Stimulated activated CD8-positive, alpha-beta memory T cell treated with anti-CD3 and anti-CD28 coated beads, Interleukin-2, amount 100 ng/mL, for 48 hours (primary cell): ENCODE measurements around the gene HNRNPM.

Experiments used
- DNase-seq, 2 donors: peaks; one replicate each; pipeline ENCODE4 v3.0.0-alpha.2; 2020; ENCODE audit warnings: low read depth in 2 of 2

HNRNPM gene

DNA sequence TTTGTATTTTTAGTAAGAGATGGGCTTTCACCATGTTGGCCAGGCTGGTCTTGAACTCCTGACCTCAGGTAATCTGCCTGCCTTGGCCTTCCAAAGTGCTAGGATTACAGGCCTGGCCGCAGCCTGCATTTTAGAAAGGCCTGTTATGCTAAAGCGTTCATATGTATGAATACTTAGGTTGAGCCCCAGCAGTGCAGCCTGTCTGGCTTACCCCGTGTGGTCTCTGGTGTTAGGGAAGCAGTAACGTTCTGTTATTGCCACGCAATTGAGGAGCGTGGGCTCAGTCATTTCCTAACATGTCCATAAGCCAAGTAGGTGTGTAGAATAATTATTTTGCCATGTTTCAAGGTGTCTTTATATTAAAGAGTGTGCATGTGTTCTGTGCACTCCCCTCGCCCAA, 14.3 kb downstream of the HNRNPM start:
- DNase-seq, result no peak

DNA sequence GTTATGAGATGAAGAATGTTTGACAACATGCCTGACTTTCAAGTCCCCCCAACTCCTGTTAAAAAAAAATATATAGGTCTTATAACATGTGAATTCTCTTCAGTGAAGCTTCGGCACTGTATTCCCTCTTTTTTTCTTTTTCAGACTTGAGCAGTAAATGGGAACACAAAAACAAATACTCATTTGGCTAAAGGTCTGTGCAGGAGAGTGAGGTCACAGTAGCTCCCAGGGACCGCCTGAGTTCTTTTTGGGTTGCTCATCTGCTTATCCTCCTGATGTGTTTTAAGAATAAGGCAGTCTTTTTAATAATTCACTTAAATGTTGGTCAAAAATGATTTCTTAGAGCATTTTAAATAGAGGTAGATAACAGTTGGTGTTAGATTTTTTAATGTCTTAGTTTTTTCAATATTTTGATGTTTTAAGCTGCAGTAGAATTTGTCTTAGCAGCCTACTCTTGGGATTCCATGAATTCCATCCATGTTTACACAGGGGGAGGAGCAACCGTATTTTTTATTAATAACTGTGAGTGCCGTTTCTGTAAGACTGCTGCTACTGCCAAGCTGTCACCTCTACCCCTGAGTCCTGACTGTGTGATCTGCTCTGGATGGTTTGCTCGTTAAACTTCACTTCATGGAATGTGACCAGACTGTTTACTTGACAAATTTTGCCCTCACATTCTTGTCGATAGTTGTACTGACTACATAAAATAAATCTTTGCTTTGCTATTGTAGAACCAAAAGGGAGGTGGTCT, 14.9 kb downstream of the HNRNPM start:
- no peak for DNase-seq

DNA sequence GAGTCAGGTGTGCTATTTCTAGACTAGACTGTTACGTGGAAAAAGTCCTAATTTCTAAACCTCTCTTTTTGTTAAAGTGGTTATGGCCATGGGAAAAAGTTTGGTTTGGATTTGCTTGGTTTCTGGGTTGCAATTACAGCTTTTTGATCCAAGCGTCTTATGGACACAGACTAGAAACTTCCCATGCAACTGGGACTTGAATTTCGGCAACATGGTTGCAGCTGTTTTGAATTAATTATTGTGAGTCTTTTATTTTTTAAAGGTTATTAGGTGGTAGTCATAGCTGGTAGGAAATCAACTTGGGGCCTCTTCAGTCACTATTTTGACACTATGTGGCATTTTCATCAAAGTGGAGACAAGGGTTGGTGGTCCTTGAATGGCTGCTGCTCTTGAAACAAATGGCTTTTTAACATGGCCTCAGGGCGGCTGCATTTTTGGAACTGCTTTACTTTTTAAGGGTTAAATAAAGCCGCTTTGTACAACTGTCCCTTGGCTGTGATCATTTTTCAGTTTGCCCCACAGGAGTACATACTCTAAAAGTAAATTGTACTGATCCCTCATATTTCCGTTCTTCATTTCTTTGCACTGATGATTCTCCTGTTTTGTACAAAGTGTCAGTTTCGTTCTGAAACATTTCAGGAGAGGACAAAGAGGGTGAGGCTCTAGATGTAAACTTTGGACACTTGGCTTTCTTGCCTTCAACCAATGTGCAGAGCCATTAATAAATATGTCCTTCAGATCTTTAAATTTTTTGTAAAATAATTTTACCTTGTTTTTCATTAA, 15.9 kb downstream of the HNRNPM start:
- no peak for DNase-seq

DNA sequence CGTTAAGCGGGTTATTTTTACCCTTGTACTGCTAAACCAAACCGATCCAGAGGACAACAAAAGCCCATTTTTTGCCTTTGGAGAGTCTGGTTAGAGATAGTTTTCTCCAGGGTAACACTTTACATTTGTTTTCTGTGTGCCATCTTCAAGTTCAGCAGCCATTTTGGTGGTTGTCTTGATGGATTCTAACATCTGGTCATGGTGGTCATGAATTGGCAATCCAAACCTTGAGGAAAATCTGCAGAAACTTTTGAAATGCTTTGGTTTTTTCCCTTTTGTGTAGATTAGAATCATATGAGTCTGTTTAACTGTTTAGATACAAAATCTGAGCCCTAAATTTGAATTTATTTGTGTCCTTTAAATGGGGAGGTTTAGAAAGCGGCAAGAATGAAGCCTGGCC, 16.6 kb downstream of the HNRNPM start:
- no peak for DNase-seq

DNA sequence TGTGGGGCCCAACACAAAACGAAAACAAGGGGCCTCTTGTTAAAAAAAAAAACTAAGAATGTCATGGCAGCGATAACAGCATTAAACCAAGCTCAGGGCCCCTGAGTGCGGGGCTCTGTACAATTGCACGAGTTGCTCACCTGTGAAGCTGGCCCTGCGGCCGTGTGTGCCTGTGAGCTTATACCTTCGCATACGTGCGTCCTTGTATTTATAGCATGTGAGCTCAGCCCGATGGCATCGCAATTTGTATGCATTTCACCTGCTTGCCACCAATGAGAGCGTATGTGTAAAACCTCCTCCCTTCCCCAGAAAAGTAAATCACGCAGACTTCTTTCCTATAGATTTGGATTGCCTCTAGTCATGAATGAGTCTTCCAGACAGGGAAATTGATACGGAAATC, 17.1 kb downstream of the HNRNPM start:
- DNase-seq, result no peak

DNA sequence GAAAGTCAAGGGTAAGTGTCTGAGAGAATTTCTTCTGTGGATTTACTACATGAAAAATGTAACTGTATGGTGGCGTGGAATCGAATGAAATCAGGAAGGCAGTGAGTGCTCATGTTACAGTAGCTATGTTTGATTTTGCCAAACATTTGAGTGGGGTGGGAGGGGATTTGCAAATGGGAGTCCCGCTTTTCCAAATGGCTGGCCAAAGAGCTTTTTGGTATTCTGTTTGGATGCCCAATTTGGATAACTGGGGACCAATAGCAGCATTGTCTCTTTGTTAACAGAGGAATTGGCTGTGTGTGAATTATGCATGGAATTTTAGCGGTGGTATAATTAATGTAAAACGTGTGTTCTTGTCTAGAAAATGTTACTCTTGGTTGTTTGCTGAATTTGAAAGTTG, 17.8 kb downstream of the HNRNPM start:
- no peak for DNase-seq

DNA sequence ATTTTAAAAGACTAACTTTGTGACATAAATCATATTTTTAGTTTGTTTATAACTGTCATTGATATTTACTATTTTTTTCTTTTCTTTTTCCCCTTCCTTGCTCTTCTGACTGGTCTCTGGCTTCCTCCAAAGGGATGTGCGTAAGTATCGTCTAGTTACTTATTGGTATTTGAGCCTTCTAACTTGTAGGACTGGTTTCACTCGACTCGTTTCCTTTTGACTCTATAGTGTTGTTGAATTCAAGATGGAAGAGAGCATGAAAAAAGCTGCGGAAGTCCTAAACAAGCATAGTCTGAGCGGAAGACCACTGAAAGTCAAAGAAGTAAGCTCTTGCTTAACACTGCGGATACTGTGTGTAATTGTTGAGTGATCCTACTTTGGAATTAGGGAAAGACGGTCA, 18.6 kb downstream of the HNRNPM start:
- DNase-seq, result no peak

DNA sequence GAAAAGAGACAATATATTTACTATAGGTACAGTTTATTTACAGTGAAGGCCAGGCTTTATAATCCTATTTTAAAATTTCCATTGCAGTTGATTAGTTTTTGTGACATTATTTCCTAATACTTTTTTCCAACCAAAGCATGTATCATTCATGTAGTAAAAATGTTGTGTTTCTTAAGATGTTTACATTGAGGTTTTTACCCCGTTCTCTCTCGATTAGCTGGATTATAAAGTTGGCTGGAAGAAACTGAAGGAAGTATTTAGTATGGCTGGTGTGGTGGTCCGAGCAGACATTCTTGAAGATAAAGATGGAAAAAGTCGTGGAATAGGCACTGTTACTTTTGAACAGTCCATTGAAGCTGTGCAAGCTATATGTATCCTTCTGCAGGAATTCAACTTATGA, 21.2 kb downstream of the HNRNPM start:
- DNase-seq, result no peak

DNA sequence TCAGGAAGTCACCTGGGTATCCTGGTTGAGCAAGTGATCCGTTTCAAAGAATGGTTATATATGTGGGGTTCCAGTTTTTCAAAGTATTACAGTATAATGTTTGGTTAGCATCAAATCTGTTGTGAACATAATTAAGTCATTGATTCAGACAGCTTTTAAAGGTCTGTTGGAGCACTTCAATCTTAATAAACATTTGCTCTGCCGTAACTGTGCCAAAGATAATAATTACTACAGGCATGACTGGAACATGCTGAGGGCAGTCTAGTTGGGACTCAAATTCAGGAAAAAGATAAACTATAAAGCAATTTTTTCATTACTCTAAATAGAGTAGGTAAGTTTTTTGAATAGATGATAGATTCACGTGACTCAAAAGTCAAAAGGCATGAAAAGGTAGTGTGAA, 23.3 kb downstream of the HNRNPM start:
- DNase-seq, result no peak

DNA sequence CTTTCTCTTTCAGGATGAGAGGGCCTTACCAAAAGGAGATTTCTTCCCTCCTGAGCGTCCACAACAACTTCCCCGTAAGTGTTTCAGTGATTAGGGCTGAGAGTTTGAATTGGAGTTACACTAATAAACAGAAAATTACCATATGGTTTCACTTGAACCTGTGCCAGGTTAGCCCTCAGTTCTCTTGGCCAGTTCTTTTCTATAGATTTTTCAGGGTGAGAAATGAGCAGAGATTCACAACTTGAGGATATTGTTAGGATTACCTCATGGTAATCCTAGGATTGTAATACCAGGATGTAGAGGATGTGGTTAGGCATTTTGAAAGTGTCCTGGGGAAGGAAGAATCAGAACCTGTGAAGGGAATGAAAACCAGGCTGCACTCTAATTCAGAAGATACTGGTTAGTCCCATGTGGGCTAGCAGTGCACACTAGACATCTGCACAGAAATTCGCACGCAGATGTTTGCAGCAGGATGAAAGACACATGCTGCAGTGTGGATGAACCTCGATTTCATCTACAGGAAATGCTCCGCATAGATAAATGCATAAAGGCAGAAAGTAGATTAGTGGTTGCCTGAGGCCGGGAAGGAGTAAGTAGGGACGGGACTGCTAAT, 24.1 kb downstream of the HNRNPM start:
- DNase-seq, result no peak

DNA sequence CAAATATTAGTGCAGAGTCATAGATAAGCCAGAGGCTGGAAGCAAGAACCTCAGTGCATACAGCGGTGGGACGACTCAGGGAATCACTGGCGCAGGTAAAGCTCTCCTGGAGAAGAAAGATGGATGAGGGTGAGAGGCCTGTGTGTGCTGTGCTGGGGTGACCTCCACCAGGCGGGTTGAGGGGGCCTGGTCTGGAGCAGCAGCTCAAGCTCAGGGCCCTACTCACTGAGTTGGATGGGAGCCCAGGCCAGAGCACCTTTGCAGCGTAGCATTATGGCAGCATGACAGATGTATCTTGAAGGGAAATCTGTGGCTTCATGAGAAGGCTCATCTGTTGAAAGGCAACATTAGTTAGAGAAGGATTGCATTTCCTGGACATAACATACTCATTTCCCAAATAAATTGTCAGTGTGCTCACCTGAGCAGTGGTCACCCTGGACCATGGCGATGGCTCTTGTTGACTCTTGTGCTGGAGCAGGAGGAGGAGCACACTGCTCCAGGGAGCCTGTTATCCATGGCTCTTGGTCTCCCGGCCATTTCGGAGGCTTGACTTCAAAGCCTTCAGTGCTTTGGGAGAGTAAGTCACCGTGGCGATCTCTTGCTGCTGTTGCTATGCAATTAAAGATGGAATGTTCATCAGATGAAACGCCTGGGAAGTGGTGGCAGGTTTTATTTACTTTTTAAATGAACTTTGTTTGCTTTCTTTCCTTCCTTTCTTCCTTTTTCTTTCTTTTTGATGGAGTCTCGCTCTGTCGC, 25.0 kb downstream of the HNRNPM start:
- DNase-seq, result no peak

DNA sequence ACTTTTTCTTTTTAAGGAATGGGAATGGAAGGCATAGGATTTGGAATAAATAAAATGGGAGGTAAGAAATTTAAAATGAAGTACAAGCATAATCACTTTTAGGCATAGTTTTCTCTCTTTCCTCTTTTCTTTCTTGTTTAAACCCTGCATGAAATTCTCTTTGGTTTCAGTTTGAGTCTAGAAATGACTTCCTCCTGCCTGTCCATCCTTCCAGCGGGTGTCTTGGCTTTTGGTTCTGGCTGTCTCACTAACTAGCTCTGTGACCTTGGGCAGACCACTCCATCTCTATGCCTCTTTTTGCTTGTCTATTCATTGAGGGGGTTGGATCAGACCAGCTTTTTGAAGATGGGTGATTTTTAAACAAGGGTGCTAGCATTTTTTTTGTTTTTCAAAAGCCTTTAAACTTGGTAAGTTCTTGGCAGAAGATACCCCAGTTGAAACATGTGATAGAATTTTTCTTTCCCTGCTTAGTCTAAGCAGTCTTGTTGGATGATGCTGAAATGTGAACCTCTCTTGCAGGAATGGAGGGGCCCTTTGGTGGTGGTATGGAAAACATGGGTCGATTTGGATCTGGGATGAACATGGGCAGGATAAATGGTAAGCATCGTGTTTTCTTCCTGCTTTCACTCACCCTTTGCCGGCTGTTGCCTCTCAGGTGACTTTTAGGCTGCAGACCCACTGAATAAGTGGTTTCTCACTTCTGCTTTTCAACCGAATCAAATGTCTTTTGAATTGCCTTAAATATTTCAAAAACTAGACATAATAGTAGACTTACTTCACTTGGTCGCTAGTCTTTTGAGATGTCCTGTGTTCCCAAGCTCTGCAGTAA, 29.1 kb downstream of the HNRNPM start:
- DNase-seq, result no peak

DNA sequence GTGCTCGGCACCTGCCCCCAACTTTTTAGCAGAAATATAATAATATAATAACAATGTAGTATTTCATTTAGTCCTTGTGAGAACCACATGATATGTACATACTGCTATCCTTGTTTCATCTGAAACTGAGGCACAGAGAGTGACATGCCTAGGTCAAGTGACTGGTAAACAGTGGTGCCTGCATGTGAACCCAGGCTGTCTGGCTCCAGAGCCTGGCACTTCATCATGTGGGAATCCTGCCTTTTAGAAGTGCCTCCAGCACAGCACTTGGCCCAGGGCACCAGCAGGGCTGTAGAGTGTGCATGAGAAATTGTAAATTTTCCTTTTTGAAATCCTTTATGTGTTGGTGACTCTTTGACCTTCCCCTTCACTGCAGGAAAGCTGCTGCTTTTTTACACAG, 30.2 kb downstream of the HNRNPM start:
- no peak for DNase-seq

DNA sequence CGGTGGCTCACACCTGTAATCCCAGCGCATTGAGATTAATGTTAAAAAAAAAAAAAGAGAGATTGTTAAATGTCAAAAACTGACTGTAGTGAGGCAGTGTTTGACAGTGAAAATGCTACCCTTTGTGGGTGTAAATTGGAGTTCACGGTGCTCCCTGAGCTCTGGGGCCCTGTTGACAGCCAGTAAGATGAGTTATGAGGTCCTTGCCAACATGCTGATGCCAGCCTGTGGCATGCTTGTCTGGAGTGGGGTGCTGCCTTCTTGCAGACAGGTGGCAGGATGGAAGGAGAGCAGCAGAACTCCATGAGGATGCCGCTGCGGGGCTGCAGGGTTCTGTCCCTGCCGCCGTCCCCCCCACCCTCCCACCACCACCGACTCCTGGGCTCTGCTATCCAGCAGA, 31.7 kb downstream of the HNRNPM start:
- DNase-seq, result no peak

DNA sequence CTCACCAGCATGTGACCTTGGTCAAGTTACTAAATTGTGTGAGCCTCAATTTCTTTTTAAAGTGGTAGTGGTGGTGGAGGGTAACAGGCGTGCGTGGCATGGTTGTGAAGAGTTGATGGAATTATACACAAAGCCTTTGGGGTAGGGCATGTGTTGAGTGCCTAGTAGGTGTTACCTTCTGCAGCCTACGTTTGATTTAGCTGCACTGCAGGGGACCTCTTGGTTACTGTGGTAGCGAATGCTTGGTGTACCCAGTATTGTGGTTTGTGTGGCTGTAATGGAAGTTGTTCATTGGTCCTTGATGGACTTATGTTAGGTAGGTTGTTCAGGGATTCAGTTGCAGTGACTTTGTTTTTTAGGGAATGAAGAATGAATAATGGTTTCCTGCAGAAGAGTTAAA, 33.1 kb downstream of the HNRNPM start:
- no peak for DNase-seq

DNA sequence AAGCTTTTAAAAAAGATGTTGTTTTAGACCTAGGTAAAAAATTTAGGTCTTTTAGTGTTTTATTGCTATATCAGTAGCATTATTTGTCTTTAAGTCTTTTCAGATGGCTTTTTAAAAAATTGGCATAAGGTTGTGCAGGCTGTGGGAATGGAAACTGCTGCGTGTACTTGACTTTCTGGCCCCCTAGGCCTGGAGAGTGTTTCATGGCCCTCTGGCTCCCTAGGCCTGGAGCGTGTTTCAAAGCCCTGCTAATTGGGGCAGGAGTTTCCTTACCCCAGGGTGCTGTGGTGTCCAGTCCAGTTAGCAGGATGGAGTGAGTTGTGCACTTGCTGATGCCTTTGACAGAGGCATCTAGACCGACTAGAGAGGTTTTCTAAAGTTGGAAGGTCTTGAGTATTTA, 33.8 kb downstream of the HNRNPM start:
- no peak for DNase-seq

DNA sequence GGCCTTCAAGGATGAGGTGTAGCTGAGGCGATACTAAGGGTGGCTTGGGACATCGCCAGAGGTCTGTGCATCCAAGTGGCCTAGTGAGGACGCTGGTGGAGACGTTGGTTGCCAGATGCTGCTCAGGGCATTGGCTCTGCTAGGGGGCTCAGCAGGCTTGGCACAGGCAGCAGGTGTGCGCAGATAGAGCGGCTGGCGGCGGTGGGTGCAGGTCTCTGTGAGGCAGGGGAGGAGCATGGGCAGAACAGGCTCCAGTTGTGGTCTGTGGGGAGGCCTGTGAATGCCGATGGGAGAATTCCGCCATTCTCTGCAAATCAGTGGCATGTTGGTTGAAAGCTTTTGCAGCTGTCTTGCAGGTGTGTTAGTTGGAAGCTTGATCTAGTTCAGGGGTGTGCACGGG, 36.4 kb downstream of the HNRNPM start:
- DNase-seq, result no peak

DNA sequence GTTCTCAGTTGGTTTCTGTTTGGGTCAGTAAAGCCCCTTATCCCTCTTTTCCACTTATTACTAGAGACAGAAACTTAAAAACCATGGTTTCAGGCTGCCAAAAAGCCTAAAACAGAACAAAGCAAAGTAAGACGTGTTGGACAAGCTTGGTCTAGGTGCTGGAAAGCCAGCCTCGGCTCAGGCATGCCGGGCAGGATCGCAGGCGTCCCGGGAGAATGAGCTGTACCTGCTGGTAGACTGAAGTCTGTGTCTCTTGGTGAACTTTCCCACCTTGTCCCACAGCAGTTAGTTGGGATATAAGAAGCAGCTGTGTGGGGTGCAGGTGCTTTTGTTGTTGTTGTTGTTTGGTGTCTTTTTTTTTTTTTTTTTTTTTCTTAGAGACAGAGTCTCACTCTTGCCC, 36.8 kb downstream of the HNRNPM start:
- DNase-seq, result no peak

DNA sequence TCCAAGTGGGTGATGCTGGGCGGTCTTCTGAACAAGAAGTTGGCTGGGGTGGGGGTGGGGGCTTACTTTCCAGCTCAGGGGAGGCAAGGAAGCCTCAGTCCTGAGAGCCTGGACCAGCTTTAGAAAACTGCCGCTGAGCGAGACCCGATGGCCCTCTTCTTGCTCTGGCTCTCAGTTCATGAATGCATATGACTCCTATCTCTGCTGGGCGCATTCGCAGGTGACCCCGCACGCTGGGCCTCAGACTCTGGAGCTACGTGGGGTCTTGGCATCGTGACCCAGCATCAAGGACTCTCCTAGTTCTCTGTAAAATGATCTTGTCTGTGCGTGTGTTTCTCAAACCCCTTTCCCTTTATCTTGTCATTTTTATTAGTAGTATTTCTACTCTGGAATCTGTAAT, 37.9 kb downstream of the HNRNPM start:
- DNase-seq, result no peak

DNA sequence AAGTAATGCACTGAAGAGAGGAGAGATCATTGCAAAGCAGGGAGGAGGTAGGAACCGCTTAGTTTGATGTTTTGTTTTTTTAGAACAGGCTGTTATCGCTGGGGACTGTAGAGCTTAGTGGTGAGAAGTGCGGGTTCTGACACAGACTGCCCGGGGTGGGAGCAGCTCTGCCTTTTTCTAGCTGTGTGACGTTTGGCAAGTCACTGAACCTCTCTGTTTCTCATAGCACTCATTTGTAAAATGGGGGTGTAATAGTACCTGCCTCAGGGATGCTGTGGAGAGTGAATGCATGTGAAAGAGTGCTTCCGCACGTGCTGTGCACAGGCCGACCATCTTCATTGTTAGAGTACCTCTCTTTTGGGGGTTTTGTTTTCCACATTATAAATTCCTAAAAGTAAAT, 38.4 kb downstream of the HNRNPM start:
- DNase-seq, result no peak

DNA sequence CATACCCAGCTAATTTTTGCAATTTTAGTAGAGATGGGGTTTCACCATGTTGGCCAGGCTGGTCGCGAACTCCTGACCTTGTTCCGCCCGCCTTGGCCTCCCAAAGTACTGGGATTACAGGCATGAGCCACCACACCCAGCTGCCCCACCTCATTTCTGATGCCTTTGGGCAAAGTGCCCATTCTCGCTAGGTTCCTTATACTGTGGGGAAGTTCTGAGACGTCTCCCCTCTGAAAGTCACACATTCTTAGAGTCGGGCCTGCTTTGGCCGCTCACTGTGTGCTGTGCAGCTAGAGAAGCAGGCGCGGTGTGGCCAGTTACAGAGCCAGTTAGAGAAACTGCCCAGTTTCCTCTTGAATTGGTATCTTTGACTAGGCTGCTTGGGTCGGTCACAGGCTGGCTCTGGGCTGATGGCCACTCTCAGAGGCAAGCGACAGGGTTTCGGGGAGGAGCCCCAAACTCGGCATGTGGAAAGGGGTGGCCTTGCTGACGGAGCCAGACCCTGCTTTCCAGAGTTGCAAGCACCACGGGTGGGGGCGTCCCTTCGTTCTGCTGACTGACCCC, 39.6 kb downstream of the HNRNPM start:
- no peak for DNase-seq
